Fibroblast of skin of right biceps (primary cell): Measurements from ENCODE around the gene GRIK1.

ENCODE experiments used
- DNase-seq: peaks from one replicate; pipeline ENCODE4 v3.0.0-alpha.2; 2013

GRIK1 gene

GRCh38 chr21:29582855-29583254, 356.9 kb downstream of the GRIK1 start:
- no peak for DNase-seq

GRCh38 chr21:29581393-29581792, 358.4 kb downstream of the GRIK1 start:
- DNase-seq, result no peak

GRCh38 chr21:29580732-29581285, 359.0 kb downstream of the GRIK1 start:
- DNase-seq, result no peak

DNA sequence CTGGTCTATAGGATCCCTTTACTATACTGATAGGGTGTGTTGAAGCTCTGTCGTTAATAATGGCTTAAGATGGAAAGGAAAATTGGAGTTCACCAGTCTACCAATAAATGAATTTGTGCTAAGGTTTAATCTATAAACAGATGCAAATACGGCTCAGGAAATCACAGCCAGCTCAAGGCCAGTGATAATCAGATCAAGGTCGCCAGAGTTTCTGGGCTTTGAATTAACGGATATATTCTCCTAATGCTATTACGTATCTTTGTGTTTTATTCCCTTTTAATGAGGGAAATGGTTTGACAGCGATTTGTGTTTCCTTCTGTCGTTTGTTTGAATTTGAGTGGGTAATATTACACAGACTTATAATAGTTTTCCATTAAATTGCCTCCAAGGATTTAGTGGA, 361.5 kb downstream of the GRIK1 start:
- DNase-seq, result no peak

GRCh38 chr21:29571949-29572348, 367.8 kb downstream of the GRIK1 start:
- DNase-seq, result no peak

DNA sequence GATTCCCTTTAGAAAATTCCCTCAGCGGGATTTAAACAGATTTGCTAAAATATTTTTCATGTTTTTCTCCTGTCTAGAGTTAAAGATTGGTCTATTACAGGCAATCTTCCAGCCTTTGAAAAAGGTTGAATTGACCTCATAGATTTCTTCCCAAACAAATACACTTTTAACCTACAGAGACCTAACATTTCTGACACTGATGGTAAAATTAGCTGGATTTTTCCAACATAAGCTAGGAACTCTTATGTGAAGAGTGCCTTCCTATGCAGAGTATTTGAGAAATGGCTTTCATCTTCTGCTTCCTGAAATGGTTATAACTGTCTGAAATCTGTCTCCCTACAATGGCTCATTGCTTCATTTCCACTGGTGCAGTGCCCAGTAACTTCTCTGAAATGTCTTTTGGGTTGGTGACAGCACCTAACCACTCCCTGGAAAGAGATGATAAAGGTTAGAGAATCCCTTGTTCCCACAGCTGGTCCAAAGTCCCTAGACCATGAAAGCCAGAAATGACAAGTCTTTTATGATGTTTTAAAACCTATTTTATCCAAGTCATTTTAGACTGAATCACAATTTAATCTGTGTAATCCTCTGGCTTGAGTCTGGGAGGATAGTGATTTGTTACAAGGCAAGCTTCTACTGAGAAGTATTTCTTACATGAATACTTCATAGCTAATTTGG, 371.6 kb downstream of the GRIK1 start:
- DNase-seq, result no peak

GRCh38 chr21:29557931-29558725, 381.7 kb downstream of the GRIK1 start:
- no peak for DNase-seq

DNA sequence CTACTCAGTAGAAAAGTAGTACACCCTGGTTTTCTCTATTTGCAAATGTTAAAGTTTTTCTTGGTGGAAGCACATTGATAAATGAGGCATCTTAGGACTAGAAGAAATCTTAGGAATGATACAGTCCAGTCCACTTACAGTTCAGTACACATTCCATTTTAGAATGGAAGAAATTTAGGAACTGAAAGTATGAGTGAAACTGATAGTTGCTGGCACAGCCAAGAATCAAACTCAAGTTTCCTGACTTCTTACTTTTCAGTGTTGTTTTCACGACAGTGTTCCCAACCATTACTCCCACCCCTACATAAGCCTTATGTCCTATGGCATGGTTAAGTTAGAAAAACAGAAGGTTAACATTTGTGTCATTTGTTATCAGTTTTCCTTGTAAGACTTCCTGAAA, 382.6 kb downstream of the GRIK1 start:
- no peak for DNase-seq

DNA sequence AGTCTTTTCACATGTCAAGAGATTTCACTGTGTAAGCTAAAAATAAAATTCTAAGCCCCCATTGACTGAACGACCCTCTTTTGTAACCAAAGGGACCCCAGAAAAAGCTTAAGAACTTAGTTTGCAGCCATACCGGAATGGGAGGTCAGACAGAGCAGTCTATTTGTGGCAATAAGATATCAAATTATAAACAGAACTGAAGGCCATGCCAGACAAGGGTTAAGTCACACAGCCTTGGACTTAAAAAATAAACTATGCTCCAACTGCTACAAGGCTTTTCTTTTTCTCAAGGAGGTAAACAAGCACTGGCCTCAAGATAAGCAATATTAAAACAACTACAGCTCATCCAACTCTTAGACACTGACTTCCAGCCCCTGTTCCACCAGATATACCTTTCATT, 384.2 kb downstream of the GRIK1 start:
- no peak for DNase-seq

GRCh38 chr21:29550205-29550604, 389.6 kb downstream of the GRIK1 start:
- no peak for DNase-seq

GRCh38 chr21:29549614-29550013, 390.2 kb downstream of the GRIK1 start:
- DNase-seq, result no peak

- no peak for DNase-seq
These were observed 391.8 kb downstream of the GRIK1 start for GRCh38 chr21:29547998-29548397.

- peak; percentile 33 for DNase-seq
These were observed 393.7 kb downstream of the GRIK1 start for GRCh38 chr21:29546071-29546470.

DNA sequence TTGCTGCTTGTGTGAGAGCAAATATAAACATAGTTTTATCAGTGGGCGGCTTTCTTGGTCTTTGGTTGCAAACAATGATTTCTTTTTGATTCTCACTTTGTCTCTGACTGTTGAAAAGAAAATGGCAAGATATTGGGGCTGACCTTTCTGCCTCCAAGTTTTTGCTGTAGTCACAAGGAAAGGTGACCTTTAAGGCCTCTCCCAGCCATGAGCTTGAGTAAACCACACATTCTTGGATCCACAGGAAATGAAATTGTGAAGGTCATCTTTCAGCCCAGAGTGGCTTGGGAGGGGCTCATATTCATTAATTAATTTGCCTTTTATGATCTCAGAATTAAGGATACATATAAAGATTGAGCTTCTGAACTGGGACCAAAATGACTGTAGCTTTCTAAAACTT, 399.5 kb downstream of the GRIK1 start:
- no peak for DNase-seq

GRCh38 chr21:29538115-29538514, 401.7 kb downstream of the GRIK1 start:
- peak; percentile 80 for DNase-seq

GRCh38 chr21:29534448-29534847, 405.3 kb downstream of the GRIK1 start:
- no peak for DNase-seq

DNA sequence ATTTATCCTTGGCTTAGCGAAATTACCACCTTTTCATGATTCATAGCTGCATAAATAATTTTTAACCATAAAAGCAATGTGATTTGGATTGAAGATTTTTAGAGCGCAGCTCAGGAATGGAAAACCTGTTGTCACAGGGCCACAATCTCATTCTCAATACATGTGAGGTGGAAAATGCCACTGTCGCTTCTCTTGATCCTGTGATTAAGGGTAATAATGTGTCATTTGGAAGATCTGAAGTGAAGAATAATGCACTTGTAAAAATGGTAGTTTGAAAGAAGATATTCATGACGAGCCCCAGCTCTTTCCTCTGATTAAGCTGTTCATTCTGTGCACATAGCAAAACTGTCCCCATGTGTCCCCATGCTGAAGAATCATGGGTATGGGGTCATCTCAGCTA, 410.7 kb downstream of the GRIK1 start:
- no peak for DNase-seq

DNA sequence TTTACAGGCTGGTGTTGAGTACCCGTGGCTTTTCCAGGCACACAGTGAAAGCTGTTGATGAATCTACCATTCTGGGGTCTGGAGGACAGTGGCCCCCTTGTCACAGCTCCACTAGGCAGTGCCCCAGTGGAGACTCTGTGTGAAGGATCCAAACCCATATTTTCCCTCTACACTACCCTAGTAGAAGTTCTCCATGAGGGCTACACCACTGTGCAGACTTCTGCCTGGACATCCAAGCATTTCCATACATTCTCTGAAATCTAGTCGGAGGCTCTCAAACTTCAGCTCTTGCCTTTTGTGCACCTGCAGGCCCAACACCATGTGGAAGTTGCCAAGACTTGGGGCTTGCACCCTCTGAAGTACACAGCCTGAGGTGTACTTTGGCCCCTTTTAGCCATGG, 413.3 kb downstream of the GRIK1 start:
- no peak for DNase-seq

DNA sequence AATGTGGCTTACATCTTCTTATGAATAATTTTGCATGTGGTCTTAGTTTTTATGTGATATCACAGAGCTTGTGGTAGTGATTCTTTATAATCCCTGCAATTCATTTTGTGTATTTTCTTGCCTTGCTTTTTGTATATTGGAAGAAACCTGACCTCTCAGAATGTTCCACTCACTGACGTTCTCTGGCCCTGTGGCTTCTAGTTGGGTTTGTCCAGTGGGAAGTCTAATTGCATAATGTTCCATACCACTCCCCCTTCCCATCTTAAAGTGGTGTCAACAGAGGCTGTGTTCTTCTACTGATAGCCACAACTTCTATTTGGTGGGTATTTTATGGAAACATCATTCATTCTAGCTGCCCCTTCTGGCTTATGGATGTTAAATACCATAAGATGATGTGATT, 415.7 kb downstream of the GRIK1 start:
- DNase-seq, result no peak

GRCh38 chr21:29523646-29524045, 416.1 kb downstream of the GRIK1 start:
- no peak for DNase-seq

DNA sequence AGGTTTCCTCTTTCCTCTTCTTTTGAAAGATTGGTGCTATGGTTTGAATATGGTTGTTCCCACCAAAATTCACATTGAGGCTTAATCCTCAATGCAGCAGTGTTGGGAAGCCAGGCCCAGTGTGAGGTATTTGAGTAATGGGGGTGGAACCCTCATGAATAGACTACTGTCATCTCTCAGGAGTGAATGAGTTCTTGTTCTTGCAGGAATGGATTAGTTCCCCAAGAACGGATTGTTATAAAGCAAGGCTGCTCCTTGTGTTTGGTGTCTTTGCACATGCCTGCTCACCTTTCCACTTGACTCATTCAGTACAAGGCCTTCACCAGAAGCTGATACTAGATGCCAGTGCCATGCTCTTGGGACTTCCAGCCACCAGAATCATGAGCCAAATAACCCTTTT, 417.9 kb downstream of the GRIK1 start:
- DNase-seq, result no peak

GRCh38 chr21:29520171-29520570, 419.6 kb downstream of the GRIK1 start:
- DNase-seq, result peak; percentile 73

DNA sequence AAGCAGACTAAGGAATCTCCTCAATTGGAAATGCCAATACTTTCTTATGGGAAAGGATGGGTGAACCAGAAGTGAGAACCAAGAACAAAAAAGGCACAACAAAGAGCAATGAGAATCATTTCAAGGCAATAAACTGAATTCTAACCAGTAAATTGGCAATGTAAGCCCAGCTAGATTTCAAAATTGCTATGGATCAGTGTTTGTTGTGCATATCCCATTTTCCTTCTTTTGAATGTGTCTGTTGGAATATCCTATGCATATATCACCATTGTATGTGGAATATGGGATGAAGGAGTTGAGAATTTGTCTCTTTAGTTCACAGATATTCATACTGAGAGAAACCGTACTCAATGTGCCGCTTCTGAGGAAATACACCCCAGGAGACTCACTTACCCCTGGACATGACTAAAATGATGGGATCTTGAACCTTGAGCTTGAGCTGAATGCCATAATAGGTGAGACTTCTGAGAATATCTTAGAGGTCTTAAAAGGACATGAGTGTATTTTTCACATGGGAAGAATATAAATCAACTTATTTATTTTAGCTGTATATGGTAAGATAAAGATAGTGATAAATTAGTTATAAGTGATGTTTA, 425.0 kb downstream of the GRIK1 start:
- DNase-seq, result no peak

DNA sequence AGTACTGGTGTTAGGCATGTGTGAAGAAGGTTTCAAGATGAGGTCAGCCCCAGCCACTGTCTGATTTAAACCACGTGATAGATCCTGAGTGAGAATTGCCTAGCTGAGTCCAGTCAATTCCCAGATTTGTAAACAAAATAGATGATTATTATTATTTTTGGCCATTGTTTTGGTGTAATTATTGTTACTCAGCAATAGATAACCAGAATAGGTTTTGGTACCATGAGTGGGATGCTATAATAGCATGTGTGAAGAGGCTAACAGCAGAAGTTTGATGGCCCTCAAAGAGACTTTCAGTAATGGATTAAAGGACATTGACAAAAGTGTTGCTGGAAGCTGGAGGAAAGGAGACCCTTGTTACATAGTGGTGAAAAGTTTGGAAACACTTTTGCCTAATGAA, 426.3 kb downstream of the GRIK1 start:
- DNase-seq, result no peak
